Activated T-cell treated with anti-CD3 and anti-CD28 coated beads, Interleukin-2, amount 50 U/mL, for 72 hours (primary cell): ENCODE data around the gene FBN2. TPM values are rescaled to one million over a fixed set of nuclear protein-coding genes. Genes with fewer than 3 reads are reported as not detected.

Experiments
- ATAC-seq, 2 donors: fragments of 150-1000 bp; cut with Tn5 transposase; replicated peaks in 1 of 2; 2 replicates each; pipeline ENCODE4 v1.10.0; 2021; ENCODE audit warnings: moderate library complexity in 2 of 2, mild to moderate bottlenecking in 1 of 2
- DNase-seq, 2 donors: peaks; one replicate each; pipeline ENCODE4 v3.0.0; 2021 to 2022; ENCODE audit warnings: mixed read lengths in 1 of 2
- H3K27ac Mint-ChIP-seq: one replicate; pipeline ENCODE4 v1.8.0; 2022; ENCODE audit warnings: mild to moderate bottlenecking, moderate library complexity, mixed read lengths
- H3K27me3 Mint-ChIP-seq: one replicate; pipeline ENCODE4 v1.8.0; 2022; ENCODE audit warnings: low read depth, mixed read lengths
- H3K36me3 Mint-ChIP-seq, 2 donors: one replicate each; pipeline ENCODE4 v1.8.0; 2022; ENCODE audit warnings: mixed read lengths in 2 of 2, mild to moderate bottlenecking in 1 of 2; ENCODE audit not compliant: insufficient read depth in 2 of 2
- H3K4me1 Mint-ChIP-seq: one replicate; pipeline ENCODE4 v1.8.0; 2022; ENCODE audit warnings: low read depth, mixed read lengths
- H3K4me3 Mint-ChIP-seq, 2 donors: one replicate each; pipeline ENCODE4 v1.8.0; 2022; ENCODE audit warnings: mild to moderate bottlenecking in 2 of 2, mixed read lengths in 2 of 2, moderate library complexity in 2 of 2
- H3K9me3 Mint-ChIP-seq, 2 donors: one replicate each; pipeline ENCODE4 v1.8.0; 2022; ENCODE audit warnings: mixed read lengths in 2 of 2
- total RNA-seq, 2 donors: library from RNA; stranded (reverse); gene quantifications; one replicate each; pipeline ENCODE4 v1.2.3, GENCODE V29; 2022

FBN2 gene
- total RNA-seq, 2 donors from 2014 or later, result 0.05 TPM; not detected in 1

DNA sequence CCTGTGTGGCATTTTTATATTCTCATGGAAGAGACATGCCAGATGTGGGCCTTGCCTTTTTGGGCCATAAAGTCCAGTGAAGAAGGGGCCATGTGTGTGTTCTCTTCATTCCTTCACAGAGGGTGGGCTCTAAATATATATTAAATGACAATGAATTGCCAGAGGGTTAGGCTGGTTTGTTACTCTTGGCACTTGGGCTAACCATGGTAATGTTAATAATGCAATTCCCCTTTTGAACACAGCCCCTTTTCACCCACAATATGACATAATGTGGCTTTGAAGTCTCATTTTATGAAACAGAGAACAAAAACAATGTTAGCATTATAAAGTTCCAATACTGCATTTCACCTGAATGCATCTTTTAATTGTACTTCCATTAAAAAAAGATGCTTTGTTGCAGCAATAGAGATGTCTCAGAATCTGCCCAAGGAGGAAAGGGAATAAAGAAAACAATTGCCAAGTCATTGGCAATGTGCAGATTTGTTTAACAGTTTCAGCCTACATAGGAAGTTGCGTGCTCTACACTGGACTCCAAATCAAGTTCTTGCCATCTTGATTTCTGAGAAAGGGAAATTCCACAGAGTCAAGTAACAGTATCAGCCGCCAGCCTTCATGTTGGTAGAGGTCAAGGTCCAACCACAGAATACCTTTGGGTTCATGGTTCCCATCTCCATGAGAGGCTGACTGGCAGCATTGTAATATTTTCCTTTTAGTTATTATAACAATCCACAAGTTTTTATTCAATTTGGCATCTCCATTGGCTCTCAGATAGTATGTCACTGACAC is 312.6 kb downstream of the FBN2 start:
- no peaks in the 10 kb centered on the region for H3K27me3 Mint-ChIP-seq
- H3K9me3 Mint-ChIP-seq, result no peaks in the 10 kb centered on the region
- no peak overlapping the region for H3K4me3 Mint-ChIP-seq
- no peak for ATAC-seq
- no peaks in the 10 kb centered on the region for H3K4me1 Mint-ChIP-seq
- no peak overlapping the region for H3K27ac Mint-ChIP-seq
- H3K36me3 Mint-ChIP-seq, result no peaks in the 10 kb centered on the region
- no peak for DNase-seq

- Mint-ChIP-seq H3K4me1 (no peaks in the 10 kb centered on the region), H3K4me3 (no peak overlapping the region), H3K27ac (no peak overlapping the region), H3K27me3 (no peaks in the 10 kb centered on the region), H3K36me3 (no peaks in the 10 kb centered on the region), H3K9me3 (no peaks in the 10 kb centered on the region)
- DNase-seq, result no peak
- ATAC-seq, result no peak
These were observed 313.7 kb downstream of the FBN2 start for GRCh38 chr5:128224336-128224735.

DNA sequence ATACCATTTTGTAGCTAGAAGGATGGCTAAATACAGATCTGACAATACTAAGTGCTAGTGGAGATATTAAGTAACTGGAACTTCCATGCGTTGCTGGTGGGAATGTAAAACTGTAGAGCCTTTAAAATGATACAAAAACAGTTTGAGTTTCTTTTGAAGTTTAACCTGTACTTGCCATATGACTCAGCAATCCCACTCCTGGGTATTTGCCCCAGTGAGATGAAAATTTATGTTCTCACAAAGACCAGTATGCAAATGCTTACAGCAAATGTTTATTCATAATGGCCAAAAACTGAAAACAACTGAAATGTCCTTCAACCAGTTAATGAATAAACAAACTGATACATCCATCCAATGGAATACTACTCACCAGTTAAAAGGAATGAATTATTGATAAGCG is 317.2 kb downstream of the FBN2 start:
- H3K36me3 Mint-ChIP-seq, result no peaks in the 10 kb centered on the region
- no peaks in the 10 kb centered on the region for H3K9me3 Mint-ChIP-seq
- DNase-seq (no peak), ATAC-seq (no peak)
- no peak overlapping the region for H3K27ac Mint-ChIP-seq
- no peaks in the 10 kb centered on the region for H3K27me3 Mint-ChIP-seq
- no peak overlapping the region for H3K4me3 Mint-ChIP-seq
- H3K4me1 Mint-ChIP-seq, result no peaks in the 10 kb centered on the region

GRCh38 chr5:128216860-128217531 is 321.0 kb downstream of the FBN2 start:
- Mint-ChIP-seq H3K4me3 (no peak overlapping the region), H3K9me3 (no peaks in the 10 kb centered on the region), H3K36me3 (no peaks in the 10 kb centered on the region), H3K27ac (peak overlapping the region; percentile 2), H3K27me3 (no peaks in the 10 kb centered on the region), H3K4me1 (no peaks in the 10 kb centered on the region)
- DNase-seq (no peak), ATAC-seq (no peak)

- no peak for ATAC-seq
- DNase-seq, result no peak
- Mint-ChIP-seq H3K9me3 (no peaks in the 10 kb centered on the region), H3K36me3 (no peaks in the 10 kb centered on the region), H3K4me1 (no peaks in the 10 kb centered on the region), H3K27ac (no peak overlapping the region), H3K27me3 (no peaks in the 10 kb centered on the region), H3K4me3 (no peak overlapping the region)
These were observed 321.8 kb downstream of the FBN2 start for GRCh38 chr5:128216285-128216684.

- no peak for DNase-seq
- H3K27me3 Mint-ChIP-seq, result no peaks in the 10 kb centered on the region
- H3K36me3 Mint-ChIP-seq, result no peaks in the 10 kb centered on the region
- H3K4me1 Mint-ChIP-seq, result no peaks in the 10 kb centered on the region
- H3K4me3 Mint-ChIP-seq, result no peak overlapping the region
- no peak for ATAC-seq
- H3K9me3 Mint-ChIP-seq, result no peaks in the 10 kb centered on the region
- no peak overlapping the region for H3K27ac Mint-ChIP-seq
These were observed 324.2 kb downstream of the FBN2 start for GRCh38 chr5:128213833-128214232.

DNA sequence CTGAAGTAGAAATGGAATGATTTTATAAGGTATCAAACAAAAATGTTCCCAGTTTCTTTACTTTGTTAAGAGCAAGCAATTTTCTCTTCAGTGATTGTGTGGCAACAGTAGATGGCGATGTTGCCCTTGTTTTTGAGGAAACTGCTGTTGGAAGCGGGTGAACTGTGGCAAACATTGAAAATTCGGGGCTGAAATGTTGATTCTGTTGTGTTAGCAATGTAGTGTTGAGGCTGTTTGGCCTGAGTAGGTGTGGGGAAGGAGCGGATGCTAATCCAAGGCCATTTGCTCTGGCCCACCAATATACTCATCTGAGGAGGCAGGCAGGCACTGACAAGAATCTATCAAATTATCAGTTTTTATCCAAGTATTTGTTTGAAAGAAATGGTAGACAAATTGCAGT is 324.7 kb downstream of the FBN2 start:
- ATAC-seq (peak; percentile 33 to 41), DNase-seq (peak; percentile 48 to 49)
- no peaks in the 10 kb centered on the region for H3K9me3 Mint-ChIP-seq
- no peaks in the 10 kb centered on the region for H3K36me3 Mint-ChIP-seq
- no peaks in the 10 kb centered on the region for H3K4me1 Mint-ChIP-seq
- H3K27ac Mint-ChIP-seq, result no peak overlapping the region
- no peaks in the 10 kb centered on the region for H3K27me3 Mint-ChIP-seq
- H3K4me3 Mint-ChIP-seq, result no peak overlapping the region

DNA sequence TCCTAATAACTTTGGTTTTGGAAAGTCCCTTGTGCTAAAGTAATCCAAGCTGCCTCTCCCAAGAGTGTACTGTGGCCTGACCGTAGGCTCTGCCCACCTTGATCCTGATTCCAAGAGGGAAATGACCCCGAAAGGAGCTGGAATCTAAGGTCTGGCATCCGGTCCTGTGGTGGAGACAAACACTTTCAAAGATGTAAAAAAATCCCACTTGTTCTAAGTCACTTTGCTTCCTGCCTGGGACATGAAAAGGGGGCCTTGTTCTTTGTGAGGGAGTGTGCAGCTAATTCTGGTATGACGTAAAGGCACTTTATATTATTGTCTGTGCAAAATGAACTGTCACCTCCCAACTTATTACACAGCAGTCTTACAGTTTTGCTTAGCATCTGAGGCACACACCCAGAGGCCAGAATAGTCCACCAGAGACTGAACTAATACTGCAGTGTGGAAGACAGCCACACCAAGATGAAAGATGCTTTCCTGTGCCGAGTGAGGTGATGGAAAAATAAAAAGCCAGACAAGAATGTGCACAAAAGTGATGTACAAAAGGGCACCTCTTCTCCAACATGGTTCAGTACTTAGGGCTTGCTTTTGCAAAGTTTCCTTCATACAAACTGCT is 325.7 kb downstream of the FBN2 start:
- no peaks in the 10 kb centered on the region for H3K4me1 Mint-ChIP-seq
- no peaks in the 10 kb centered on the region for H3K9me3 Mint-ChIP-seq
- H3K27me3 Mint-ChIP-seq, result no peaks in the 10 kb centered on the region
- DNase-seq (no peak), ATAC-seq (peak in 1 of 2 donors; percentile 26)
- H3K36me3 Mint-ChIP-seq, result no peaks in the 10 kb centered on the region
- H3K27ac Mint-ChIP-seq, result no peak overlapping the region
- no peak overlapping the region for H3K4me3 Mint-ChIP-seq

GRCh38 chr5:128208436-128208835 is 329.6 kb downstream of the FBN2 start:
- no peak overlapping the region for H3K27ac Mint-ChIP-seq
- ATAC-seq (no peak), DNase-seq (no peak)
- H3K4me1 Mint-ChIP-seq, result no peaks in the 10 kb centered on the region
- H3K36me3 Mint-ChIP-seq, result no peaks in the 10 kb centered on the region
- no peaks in the 10 kb centered on the region for H3K9me3 Mint-ChIP-seq
- no peak overlapping the region for H3K4me3 Mint-ChIP-seq
- H3K27me3 Mint-ChIP-seq, result no peaks in the 10 kb centered on the region
